ENCODE data around the gene IFT27.

Gene IFT27

GRCh38 chr22:36725366-36726006 lies 50.4 kb downstream of the IFT27 start:
- DNase-seq (ENCODE audit: low spot score) = no peak

GRCh38 chr22:36724836-36725235 lies 51.1 kb downstream of the IFT27 start:
- DNase-seq (ENCODE audit: low spot score) = no peak

- DNase-seq (ENCODE audit: low spot score) = no peak
Measured at GRCh38 chr22:36722055-36722454, 53.9 kb downstream of the IFT27 start.

- DNase-seq (ENCODE audit: low spot score) = no peak
Measured at GRCh38 chr22:36715647-36716046, 60.3 kb downstream of the IFT27 start.

GRCh38 chr22:36714110-36714509 lies 61.8 kb downstream of the IFT27 start:
- no peak for DNase-seq (ENCODE audit: low spot score)

GRCh38 chr22:36713436-36713835 lies 62.5 kb downstream of the IFT27 start:
- no peak for DNase-seq (ENCODE audit: low spot score)
